ENCODE results near the gene TBPL1.

DNA sequence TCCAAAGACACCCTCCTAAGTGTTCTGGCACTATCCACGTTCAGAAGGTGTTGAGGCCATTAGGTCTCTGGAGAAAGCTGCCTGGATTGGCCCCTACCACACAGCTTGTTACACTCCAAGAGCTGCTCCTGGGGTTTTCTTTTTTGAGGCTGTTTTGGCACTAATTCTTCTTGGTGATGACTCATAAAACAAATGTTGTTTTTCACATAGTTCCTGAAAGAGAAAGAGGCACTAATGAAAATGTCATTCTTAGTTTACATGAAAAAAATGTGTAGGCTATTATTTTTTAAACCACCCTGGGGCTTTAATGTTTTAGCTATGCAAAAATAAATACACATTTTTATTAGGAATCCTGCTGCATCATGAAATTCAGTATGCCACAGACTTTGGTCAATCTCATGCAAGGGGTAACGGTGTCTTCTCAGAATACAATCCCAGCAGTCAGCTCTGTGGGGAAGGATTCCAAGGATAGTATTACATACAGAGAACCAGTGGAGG, 38.1 kb downstream of the TBPL1 start:
- TF ChIP-seq, protein P1, sequence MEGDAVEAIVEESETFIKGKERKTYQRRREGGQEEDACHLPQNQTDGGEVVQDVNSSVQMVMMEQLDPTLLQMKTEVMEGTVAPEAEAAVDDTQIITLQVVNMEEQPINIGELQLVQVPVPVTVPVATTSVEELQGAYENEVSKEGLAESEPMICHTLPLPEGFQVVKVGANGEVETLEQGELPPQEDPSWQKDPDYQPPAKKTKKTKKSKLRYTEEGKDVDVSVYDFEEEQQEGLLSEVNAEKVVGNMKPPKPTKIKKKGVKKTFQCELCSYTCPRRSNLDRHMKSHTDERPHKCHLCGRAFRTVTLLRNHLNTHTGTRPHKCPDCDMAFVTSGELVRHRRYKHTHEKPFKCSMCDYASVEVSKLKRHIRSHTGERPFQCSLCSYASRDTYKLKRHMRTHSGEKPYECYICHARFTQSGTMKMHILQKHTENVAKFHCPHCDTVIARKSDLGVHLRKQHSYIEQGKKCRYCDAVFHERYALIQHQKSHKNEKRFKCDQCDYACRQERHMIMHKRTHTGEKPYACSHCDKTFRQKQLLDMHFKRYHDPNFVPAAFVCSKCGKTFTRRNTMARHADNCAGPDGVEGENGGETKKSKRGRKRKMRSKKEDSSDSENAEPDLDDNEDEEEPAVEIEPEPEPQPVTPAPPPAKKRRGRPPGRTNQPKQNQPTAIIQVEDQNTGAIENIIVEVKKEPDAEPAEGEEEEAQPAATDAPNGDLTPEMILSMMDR (IDR thresholded peaks at IDR 0.05; ENCODE audit: low read length), result no peak
- TF ChIP-seq EZH2 (optimal IDR thresholded peaks at IDR 0.05; ENCODE audit: low read depth, low read length), result no peak
